Mucosa of rectum (tissue), 2 donors: ENCODE results near the gene ABHD10.
A peak's percentile ranks its signal among the peaks of the same experiment; 100 is the strongest.
"Not testable (repeated sequence)": the region's sequence is repeated elsewhere in the genome, so short reads cannot be mapped to it uniquely, and the experiment has no call there.

Experiments
- H3K27ac ChIP-seq, 2 donors: one replicate each; pipeline ENCODE4 v1.7.0; 2013; ENCODE audit warnings: inconsistent platforms in 2 of 2, low read depth in 2 of 2, low read length in 2 of 2
- H3K27me3 ChIP-seq, 2 donors: one replicate each; pipeline ENCODE4 v1.7.0; 2013; ENCODE audit warnings: low read length in 2 of 2; ENCODE audit not compliant: control insufficient read depth in 2 of 2, insufficient read depth in 2 of 2
- H3K36me3 ChIP-seq, 2 donors: one replicate each; pipeline ENCODE4 v1.7.0; 2013; ENCODE audit warnings: low read length in 2 of 2; ENCODE audit not compliant: control insufficient read depth in 2 of 2, insufficient read depth in 2 of 2
- H3K4me1 ChIP-seq, 2 donors: one replicate each; pipeline ENCODE4 v1.7.0; 2013; ENCODE audit warnings: low read length in 2 of 2, mild to moderate bottlenecking in 1 of 2; ENCODE audit not compliant: control insufficient read depth in 2 of 2, insufficient read depth in 2 of 2
- H3K4me3 ChIP-seq, 2 donors: one replicate each; pipeline ENCODE4 v1.7.0; 2013; ENCODE audit warnings: low read length in 2 of 2
- H3K9ac ChIP-seq, 2 donors: one replicate each; pipeline ENCODE4 v1.7.0; 2013; ENCODE audit warnings: low read length in 2 of 2, low read depth in 1 of 2, mild to moderate bottlenecking in 1 of 2
- H3K9me3 ChIP-seq, 2 donors: one replicate each; pipeline ENCODE4 v1.7.0; 2013; ENCODE audit warnings: low read length in 2 of 2; ENCODE audit not compliant: control insufficient read depth in 2 of 2
- donor health status: healthy.
- donor health status: Normal muscosa, but diverticular disease.

The ABHD10 gene

GRCh38 chr3:112027826-112028225 lies 49.0 kb downstream of the ABHD10 start:
- Histone ChIP-seq H3K9me3 (no peaks in the 10 kb centered on the region), H3K27me3 (no peaks in the 10 kb centered on the region), H3K36me3 (no peaks in the 10 kb centered on the region), H3K27ac (no peak overlapping the region), H3K9ac (no peak overlapping the region), H3K4me1 (no peaks in the 10 kb centered on the region), H3K4me3 (no peak overlapping the region)

GRCh38 chr3:112030901-112031300 lies 52.1 kb downstream of the ABHD10 start:
- H3K27me3 ChIP-seq, result no peaks in the 10 kb centered on the region
- H3K4me3 ChIP-seq, result no peak overlapping the region
- H3K4me1 ChIP-seq, result no peaks in the 10 kb centered on the region
- H3K27ac ChIP-seq, result no peak overlapping the region
- H3K9ac ChIP-seq, result no peak overlapping the region
- H3K36me3 ChIP-seq, result no peaks in the 10 kb centered on the region
- no peaks in the 10 kb centered on the region for H3K9me3 ChIP-seq

- Histone ChIP-seq H3K27ac (no peak overlapping the region), H3K9me3 (no peaks in the 10 kb centered on the region), H3K9ac (no peak overlapping the region), H3K4me1 (no peaks in the 10 kb centered on the region), H3K27me3 (no peaks in the 10 kb centered on the region), H3K4me3 (no peak overlapping the region), H3K36me3 (no peaks in the 10 kb centered on the region)
Measured at GRCh38 chr3:112032098-112032731, 53.4 kb downstream of the ABHD10 start.

GRCh38 chr3:112034436-112034835 lies 55.6 kb downstream of the ABHD10 start, which contains the start of gene TMPRSS7:
TMPRSS7 (plus strand) TSS chr3:112034736; CDS start chr3:112034846, 110 bp downstream.
- H3K9ac ChIP-seq, result no peak within 1 kb of the TSS
- no peak within 1 kb of the TSS for H3K4me3 ChIP-seq
- H3K9me3 ChIP-seq, result no peaks in the 10 kb centered on the region
- no peak within 1 kb of the TSS for H3K27ac ChIP-seq
- H3K27me3 ChIP-seq, result no peaks in the 10 kb centered on the region
- no peaks in the 10 kb centered on the region for H3K36me3 ChIP-seq
- no peaks in the 10 kb centered on the region for H3K4me1 ChIP-seq

- Histone ChIP-seq H3K9me3 (no peaks in the 10 kb centered on the region), H3K27me3 (no peaks in the 10 kb centered on the region), H3K4me3 (no peak overlapping the region), H3K9ac (no peak overlapping the region), H3K36me3 (no peaks in the 10 kb centered on the region), H3K27ac (no peak overlapping the region), H3K4me1 (no peaks in the 10 kb centered on the region)
Measured at GRCh38 chr3:112035241-112035640, 56.4 kb downstream of the ABHD10 start.

GRCh38 chr3:112037194-112037593 lies 58.4 kb downstream of the ABHD10 start:
- H3K9me3 ChIP-seq, H3K27ac ChIP-seq, H3K4me1 ChIP-seq: not testable (repeated sequence)

GRCh38 chr3:112038863-112039262 lies 60.0 kb downstream of the ABHD10 start:
- H3K4me3 ChIP-seq, result no peak overlapping the region
- H3K27ac ChIP-seq, result no peak overlapping the region
- H3K4me1 ChIP-seq, result no peaks in the 10 kb centered on the region
- H3K9me3 ChIP-seq, result no peaks in the 10 kb centered on the region
- no peak overlapping the region for H3K9ac ChIP-seq
- no peaks in the 10 kb centered on the region for H3K27me3 ChIP-seq
- no peaks in the 10 kb centered on the region for H3K36me3 ChIP-seq

More at GRCh38 chr3:112037194-112037593, 58.4 kb downstream of the ABHD10 start:
- H3K9ac ChIP-seq, H3K27me3 ChIP-seq, H3K36me3 ChIP-seq, H3K4me3 ChIP-seq: not testable (repeated sequence)

- H3K9me3 ChIP-seq, result no peaks in the 10 kb centered on the region
Measured at GRCh38 chr3:112041321-112041720, 62.5 kb downstream of the ABHD10 start.

GRCh38 chr3:112042842-112043280 lies 64.0 kb downstream of the ABHD10 start:
- peak overlapping the region; percentile 30 to 52 for H3K27ac ChIP-seq
- H3K9me3 ChIP-seq, result no peaks in the 10 kb centered on the region
- H3K27me3 ChIP-seq, result no peaks in the 10 kb centered on the region
- H3K4me1 ChIP-seq, result no peaks in the 10 kb centered on the region
- H3K36me3 ChIP-seq, result no peaks in the 10 kb centered on the region
- H3K4me3 ChIP-seq, result no peak overlapping the region
- no peak overlapping the region for H3K9ac ChIP-seq

More at GRCh38 chr3:112041321-112041720, 62.5 kb downstream of the ABHD10 start:
- Histone ChIP-seq H3K27ac (no peak overlapping the region), H3K36me3 (no peaks in the 10 kb centered on the region), H3K4me3 (no peak overlapping the region), H3K9ac (no peak overlapping the region), H3K4me1 (no peaks in the 10 kb centered on the region), H3K27me3 (no peaks in the 10 kb centered on the region)
